ENCODE measurements around the gene PDPK1. TPM values are rescaled to one million over a fixed set of nuclear protein-coding genes. Genes with fewer than 3 reads are reported as not detected.

The PDPK1 gene
- total and polyA plus RNA-seq, 2 of the 4 experiments (the other 2 are of a cell fraction), result 10.6 to 27.3 TPM

DNA sequence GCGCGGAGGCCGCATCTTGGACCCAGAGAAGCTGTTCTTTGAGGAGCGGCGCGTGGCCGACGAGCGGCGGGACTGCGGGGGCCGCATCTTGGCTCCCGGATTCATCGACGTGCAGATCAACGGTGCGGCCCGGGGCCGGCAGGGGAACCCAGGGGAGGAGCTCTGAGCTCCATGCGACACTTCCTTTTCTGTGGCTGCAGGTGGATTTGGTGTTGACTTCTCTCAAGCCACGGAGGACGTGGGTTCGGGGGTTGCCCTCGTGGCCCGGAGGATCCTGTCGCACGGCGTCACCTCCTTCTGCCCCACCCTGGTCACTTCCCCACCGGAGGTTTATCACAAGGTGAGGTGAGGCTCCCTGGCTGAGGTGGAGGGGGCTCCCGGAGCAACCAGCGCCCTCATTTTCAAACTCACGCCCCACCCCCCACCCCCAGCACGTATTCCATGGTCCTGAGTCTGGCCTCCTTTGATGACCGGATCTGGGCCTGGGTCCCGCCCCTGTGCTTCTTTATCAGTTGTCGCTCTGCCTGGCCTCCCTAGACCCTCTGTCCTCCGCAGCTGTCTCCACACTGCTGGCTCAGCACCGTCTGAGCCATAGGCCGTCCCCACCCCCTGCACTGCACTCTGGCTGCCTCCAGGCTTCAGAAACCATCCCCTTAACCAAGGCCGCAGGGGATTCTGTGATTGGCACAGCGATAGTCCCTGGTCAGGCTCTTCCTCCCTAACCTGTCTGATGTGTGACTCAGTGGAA lies 16.9 kb upstream of the PDPK1 start:
- Histone ChIP-seq H3K4ac (ENCODE audit: low read depth, low read length) (0 out of 2 replicates have a peak overlapping the region, but pooled peaks have one; percentile 61), H3K9me3 (ENCODE audit: control insufficient read depth, insufficient read depth, low read length) (no peaks in the 10 kb centered on the region), H3K4me2 (ENCODE audit: low read depth, low read length) (peak overlapping the region; percentile 98), H2BK15ac (ENCODE audit: low read depth, low read length) (no peak overlapping the region), H3K9me1 (ENCODE audit: insufficient read depth, low read length) (peaks cover 14% of the 10 kb centered on the region), H4K5ac (ENCODE audit: low read depth, low read length) (0 out of 2 replicates have a peak overlapping the region, but pooled peaks have one; percentile 24), H3K79me1 (ENCODE audit: low read depth in 1 of 2, low read length in 2 of 2) (peaks cover 20 to 63% of the 10 kb centered on the region in 2 experiments), H4K8ac (ENCODE audit: low read depth in 2 of 2, low read length in 2 of 2) (peak overlapping the region; percentile 20 to 53; a peak in 2 of 4 replicates), H4K20me1 (ENCODE audit: insufficient read depth, low read length) (peaks cover 41% of the 10 kb centered on the region), H3K56ac (ENCODE audit: extremely low read depth, insufficient read depth, low read length) (0 out of 2 replicates have a peak overlapping the region, but pooled peaks have one; percentile 6), H3K4me1 (ENCODE audit: control insufficient read depth, insufficient read depth, low read length) (peaks cover 11% of the 10 kb centered on the region), H3K27ac (ENCODE audit: insufficient read depth, low read length) (peak overlapping the region; percentile 53), H2AK9ac (replicated peaks; ENCODE audit: low read depth, low read length, poor library complexity) (peak overlapping the region; percentile 96), H2AK5ac (ENCODE audit: low read depth, low read length) (peak overlapping the region; percentile 63; the same call in 1 of the 2 replicates), H3K23ac (ENCODE audit: low read depth, low read length) (0 out of 2 replicates have a peak overlapping the region, but pooled peaks have one; percentile 66), H3K36me3 (ENCODE audit: control insufficient read depth, insufficient read depth, low read length) (peaks cover 26% of the 10 kb centered on the region), H3K27me3 (ENCODE audit: control insufficient read depth, insufficient read depth, low read length) (no peaks in the 10 kb centered on the region), H2BK120ac (ENCODE audit: low read depth, low read length) (no peak overlapping the region), H4K91ac (ENCODE audit: insufficient read depth, low read depth, low read length) (no peak overlapping the region), H2BK20ac (ENCODE audit: low read depth, low read length) (no peak overlapping the region), H3K14ac (replicated peaks; ENCODE audit: low read depth, low read length) (peak overlapping the region; percentile 69; the same call in 1 of the 2 replicates), H3K4me3 (ENCODE audit: insufficient read depth, low read depth, low read length) (peak overlapping the region; percentile 61), H2BK5ac (ENCODE audit: low read depth, low read length, poor library complexity, severe bottlenecking) (no peak overlapping the region), H2AFZ (replicated peaks; ENCODE audit: low read length, poor library complexity) (peak overlapping the region; percentile 75), H3K9ac (ENCODE audit: low read depth, low read length) (peak overlapping the region; percentile 73), H3K18ac (ENCODE audit: low read depth, low read length) (no peak overlapping the region)
- dilution Hi-C loops (cut with HindIII; ENCODE audit: low sequenced_read_pairs, unreplicated experiment) (no loop called here), in situ Hi-C loops (cut with MboI; ENCODE audit: low sequenced_read_pairs) (no loop called here), intact Hi-C loops (cut with micrococcal nuclease) (no loop called here)
- TF ChIP-seq MAZ (IDR thresholded peaks at IDR 0.05; ENCODE audit: borderline replicate concordance, low read depth, low read length) (no peak), MAFK (IDR thresholded peaks at IDR 0.05; ENCODE audit: low read depth, low read length) (0 out of 2 replicates have a peak, but pooled peaks have one; percentile 3)
- POLR2A ChIA-PET (ENCODE audit: unreplicated experiment), result interaction anchor here (1.0 kb wide), 1 partner anchor 9 kb away, joined by 3 read pairs; no protein-coding TSS in a partner anchor
- CTCF ChIA-PET, result no interaction called here
- ATAC-seq (ENCODE audit: low read depth) (peak; percentile 13), DNase-seq (no peak)
- BruUV-seq (replicated peaks), result no TSS peak
- WGBS, 2 experiments (ENCODE audit: extremely low coverage in 2 of 2, insufficient read length in 1 of 2), result 14% methylated on average over 19 of the region's 41 CpGs; no CpG with 5 or more reads in 1 of the 2 experiments

All from IMR-90 (cell line).